Posterior vena cava (tissue), 2 donors: ENCODE data around the gene CASP2. TPM values are rescaled to one million over a fixed set of nuclear protein-coding genes. Genes with fewer than 3 reads are reported as not detected.

Experiments used
- DNase-seq: peaks from one replicate; pipeline ENCODE4 v3.0.0-alpha.2; 2020; ENCODE audit warnings: low spot score
- intact Hi-C, 2 donors: fragments of 100-400 bp; cut with DNase I; formaldehyde crosslinking; loops; one replicate each; pipeline versions ENCODE4 v1.14.1 to v1.14.2; 2022 to 2023
- total RNA-seq, 2 donors: library from RNA; stranded (reverse); fragmentation: NEBNext Ultra II Directional; extraction: Animal tissue kit (Norgen Biotek cat#: 25700); gene quantifications; one replicate each; pipeline ENCODE4 v1.2.1, GENCODE V29; 2021
- donor health status: DM: yes; HTN: yes; CAD: no.
- donor health status: DM: yes; HTN: yes; CAD: no.

The CASP2 gene
- total RNA-seq, 2 donors from 2014 or later = 16.1 to 19.9 TPM

- no peak for DNase-seq
- intact Hi-C loops = no loop called here
Measured at GRCh38 chr7:143354376-143354775, 66.2 kb downstream of the CASP2 start.

GRCh38 chr7:143354965-143355364, 66.8 kb downstream of the CASP2 start:
- intact Hi-C loops = no loop called here
- DNase-seq = no peak

GRCh38 chr7:143355450-143356385, 67.6 kb downstream of the CASP2 start:
- no peak for DNase-seq
- intact Hi-C loops = no loop called here

DNA sequence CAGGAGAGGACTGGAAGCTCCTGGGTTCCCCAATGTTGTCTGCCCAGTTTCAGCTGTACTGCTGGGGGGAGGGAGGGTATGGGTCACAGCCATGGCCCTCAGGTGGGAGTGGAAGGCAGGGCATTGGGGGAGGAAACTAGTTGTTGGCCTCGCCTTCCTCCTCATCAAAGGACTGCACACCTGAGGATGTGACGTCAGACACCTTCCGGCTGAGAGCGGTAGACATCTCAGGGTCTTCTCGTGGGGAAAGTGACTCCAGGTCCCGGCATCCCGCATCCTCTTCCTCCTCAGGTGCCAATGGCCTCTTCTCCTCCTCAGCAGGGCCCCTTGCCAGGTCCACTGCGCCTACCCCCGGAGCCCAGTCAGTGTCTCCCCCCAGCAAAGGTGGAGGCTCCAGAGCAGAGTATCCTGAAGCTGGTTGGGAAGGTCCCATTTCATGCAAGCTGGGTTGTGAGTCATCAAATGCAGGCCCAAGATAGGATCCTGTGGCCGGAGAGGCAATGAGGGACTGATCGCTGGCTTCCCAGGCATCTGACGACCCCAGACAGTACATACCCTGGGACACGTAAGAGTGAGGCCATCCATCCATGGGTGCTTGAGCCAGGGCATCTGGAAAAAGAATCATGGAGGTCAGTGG, 68.4 kb downstream of the CASP2 start:
- DNase-seq = no peak
- intact Hi-C loops = no loop called here

Other genes starting within 250 kb of the CASP2 start
- not detected for gene OR6V1, start 236.0 kb upstream of the CASP2 start, total RNA-seq
- gene PIP, start 156.3 kb upstream of the CASP2 start, total RNA-seq = not detected
- gene TAS2R39, start 104.9 kb upstream of the CASP2 start, total RNA-seq = not detected
- gene TAS2R40, start 66.3 kb upstream of the CASP2 start, total RNA-seq = not detected
- 10 to 100 TPM; 68.6 to 94.5 TPM for gene GSTK1, start 24.9 kb upstream of the CASP2 start, total RNA-seq
- under 1 TPM in 1 of 2 donors, not detected in 1; 0.29 TPM for gene TMEM139, start 3.4 kb upstream of the CASP2 start, total RNA-seq
- under 1 TPM in 1 of 2 donors, not detected in 1; 0.05 TPM for gene CLCN1, start 27.8 kb downstream of the CASP2 start, total RNA-seq
- gene FAM131B, start 74.4 kb downstream of the CASP2 start, total RNA-seq = 1 to 10 TPM; 1.1 to 1.5 TPM
- 100 to 1,000 TPM; 388 to 407 TPM for gene ZYX, start 93.0 kb downstream of the CASP2 start, total RNA-seq
- under 1 TPM in 1 of 2 donors, not detected in 1; 0.24 TPM for gene EPHA1, start 120.5 kb downstream of the CASP2 start, total RNA-seq
- gene TAS2R60, start 155.1 kb downstream of the CASP2 start, total RNA-seq = under 1 TPM; 0.42 to 0.57 TPM
- under 1 TPM; 0.46 to 0.81 TPM for gene TAS2R41, start 189.5 kb downstream of the CASP2 start, total RNA-seq